AG04449 (cell line): ENCODE measurements around the gene SUGCT.

Source experiments
- CTCF ChIA-PET: fragments of 350-600 bp; formaldehyde crosslinking; extraction: SDS; loops from one replicate; lab custom pipeline; 2021; ENCODE audit warnings: antibody characterized with exemption; lab: Yijun Ruan, JAX
- POLR2A ChIA-PET: fragments of 400-600, 350-600 bp; formaldehyde crosslinking; extraction: SDS; loops from one replicate; lab custom pipeline; 2020; ENCODE audit warnings: antibody characterized with exemption, inconsistent platforms; lab: Yijun Ruan, JAX
- DNase-seq: peaks from one replicate; pipeline ENCODE4 v3.0.0-alpha.2; 2010; ENCODE audit warnings: low read depth, low spot score
- H3K4me3 ChIP-seq: 2 replicates; pipeline ENCODE4 v1.5.1; 2011; ENCODE audit warnings: low read depth, mild to moderate bottlenecking, control low read depth, low read length
- TF ChIP-seq, protein P1 (sequence below): IDR thresholded peaks from one replicate; pipeline ENCODE4 v1.5.1; 2011; ENCODE audit warnings: mild to moderate bottlenecking, moderate library complexity, low read length, control low read depth, inconsistent platforms; ENCODE audit not compliant: insufficient read depth; ENCODE audit errors: missing control alignments

Gene SUGCT

DNA sequence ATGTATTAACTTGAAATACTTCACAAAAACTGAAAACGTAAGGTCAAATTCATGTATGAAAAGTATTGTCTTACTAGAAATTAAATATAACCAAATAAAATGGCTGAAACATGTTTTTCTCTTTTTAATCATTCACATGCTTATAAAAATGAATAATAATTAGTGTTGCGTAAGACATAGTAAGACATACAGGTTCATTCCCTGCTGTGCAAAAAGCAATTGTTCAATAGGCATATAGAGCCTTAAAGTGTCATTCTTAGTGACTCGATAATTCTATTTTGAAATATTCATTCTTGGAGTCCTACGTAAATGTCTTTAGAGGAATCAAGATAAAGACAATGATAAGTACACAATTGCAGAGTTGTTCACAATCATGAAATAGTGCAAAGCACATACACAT, 337.1 kb downstream of the SUGCT start:
- CTCF ChIA-PET = interaction anchor here (1.3 kb wide), 2 partner anchors 12 to 291 kb away, joined by 3 to 5 read pairs; no protein-coding TSS in a partner anchor
- no peak overlapping the region for H3K4me3 ChIP-seq
- POLR2A ChIA-PET = no interaction called here
- no peak for DNase-seq
- TF ChIP-seq, protein P1, sequence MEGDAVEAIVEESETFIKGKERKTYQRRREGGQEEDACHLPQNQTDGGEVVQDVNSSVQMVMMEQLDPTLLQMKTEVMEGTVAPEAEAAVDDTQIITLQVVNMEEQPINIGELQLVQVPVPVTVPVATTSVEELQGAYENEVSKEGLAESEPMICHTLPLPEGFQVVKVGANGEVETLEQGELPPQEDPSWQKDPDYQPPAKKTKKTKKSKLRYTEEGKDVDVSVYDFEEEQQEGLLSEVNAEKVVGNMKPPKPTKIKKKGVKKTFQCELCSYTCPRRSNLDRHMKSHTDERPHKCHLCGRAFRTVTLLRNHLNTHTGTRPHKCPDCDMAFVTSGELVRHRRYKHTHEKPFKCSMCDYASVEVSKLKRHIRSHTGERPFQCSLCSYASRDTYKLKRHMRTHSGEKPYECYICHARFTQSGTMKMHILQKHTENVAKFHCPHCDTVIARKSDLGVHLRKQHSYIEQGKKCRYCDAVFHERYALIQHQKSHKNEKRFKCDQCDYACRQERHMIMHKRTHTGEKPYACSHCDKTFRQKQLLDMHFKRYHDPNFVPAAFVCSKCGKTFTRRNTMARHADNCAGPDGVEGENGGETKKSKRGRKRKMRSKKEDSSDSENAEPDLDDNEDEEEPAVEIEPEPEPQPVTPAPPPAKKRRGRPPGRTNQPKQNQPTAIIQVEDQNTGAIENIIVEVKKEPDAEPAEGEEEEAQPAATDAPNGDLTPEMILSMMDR = no peak

DNA sequence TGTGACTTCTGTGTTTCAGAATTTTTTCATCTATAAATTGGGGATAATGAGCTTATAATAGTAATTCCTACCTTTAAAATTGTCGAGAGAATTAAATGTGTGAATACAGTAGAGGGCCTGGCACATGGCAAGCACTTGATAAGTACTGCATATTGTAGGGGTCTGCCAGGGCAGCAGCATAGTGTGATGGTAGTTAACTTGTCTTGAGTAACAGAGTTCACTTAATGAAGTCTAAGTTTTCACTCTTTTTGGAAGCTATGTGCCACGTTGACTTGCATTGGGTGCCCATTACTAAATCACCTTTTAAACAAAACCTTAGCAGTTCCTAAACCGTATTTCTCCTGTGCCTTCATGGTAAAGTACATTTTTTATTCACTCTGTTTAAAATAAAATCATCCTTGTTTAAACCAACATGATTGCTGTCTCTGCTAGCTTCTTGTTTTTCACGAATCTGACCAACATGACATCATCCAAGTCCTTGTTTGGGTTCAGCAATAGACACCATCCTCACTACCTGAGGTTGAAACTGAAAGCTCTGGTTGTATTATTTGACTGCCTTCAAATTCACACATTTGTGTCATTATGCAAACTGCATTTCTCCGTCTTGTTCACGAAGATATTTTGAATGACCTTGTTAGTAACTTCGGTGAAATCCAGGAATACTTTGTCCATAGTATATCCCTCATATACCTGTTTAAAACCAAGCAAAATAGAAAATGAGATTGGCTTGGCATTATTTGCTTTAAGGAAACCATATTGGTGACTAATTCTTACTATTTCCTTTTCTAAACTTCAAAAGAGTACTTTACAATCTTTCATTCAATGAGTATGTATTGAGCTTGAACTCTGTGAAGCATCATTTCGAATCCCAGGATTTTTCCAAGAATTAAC, 340.2 kb downstream of the SUGCT start:
- POLR2A ChIA-PET = no interaction called here
- no peak for DNase-seq
- TF ChIP-seq, protein P1 = no peak
- CTCF ChIA-PET = interaction anchor here (1.2 to 2.6 kb wide), 4 partner anchors 9 to 18 kb away, joined by 3 to 21 read pairs (median 6); no protein-coding TSS in a partner anchor
- H3K4me3 ChIP-seq = no peak overlapping the region

DNA sequence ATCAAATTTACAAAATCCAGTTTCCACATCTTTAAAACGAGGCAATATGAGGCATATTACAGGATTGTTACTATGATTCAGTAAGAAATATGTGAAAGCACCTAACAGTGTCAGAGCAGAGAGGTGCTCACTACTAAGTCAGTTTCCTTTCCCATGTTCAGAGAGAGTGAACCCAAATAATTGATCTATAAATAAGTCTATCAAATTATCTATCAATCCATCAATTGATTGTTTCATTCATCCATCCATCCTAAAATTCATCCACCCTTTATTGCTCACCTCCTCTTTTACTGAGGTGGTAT, 340.8 kb downstream of the SUGCT start:
- H3K4me3 ChIP-seq = no peak overlapping the region
- TF ChIP-seq, protein P1 = no peak
- POLR2A ChIA-PET = no interaction called here
- CTCF ChIA-PET = interaction anchor here (1.8 to 2.6 kb wide), 2 partner anchors 8 to 9 kb away, joined by 4 to 21 read pairs; no protein-coding TSS in a partner anchor
- DNase-seq = no peak

DNA sequence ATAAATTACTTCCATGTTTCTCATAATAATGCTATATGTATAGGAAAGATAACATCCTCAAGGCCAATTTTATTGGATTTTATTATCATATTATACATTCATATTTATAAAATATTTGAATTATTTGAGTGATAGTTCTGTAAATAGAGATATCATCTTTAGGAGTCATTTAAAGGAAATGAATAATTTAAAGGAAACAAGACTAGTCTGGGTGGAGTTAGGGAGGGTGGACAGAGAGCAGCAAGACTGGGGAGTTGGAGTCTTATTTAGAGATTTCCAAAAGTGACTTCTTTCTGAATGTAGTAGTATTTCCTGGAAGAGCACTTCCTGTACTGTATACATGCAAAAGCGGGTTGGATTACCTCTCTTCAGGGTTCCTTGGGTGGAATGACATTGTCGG, 342.3 kb downstream of the SUGCT start:
- DNase-seq = no peak
- ChIA-PET CTCF (no interaction called here), POLR2A (no interaction called here)
- TF ChIP-seq, protein P1 = no peak
- no peak overlapping the region for H3K4me3 ChIP-seq

DNA sequence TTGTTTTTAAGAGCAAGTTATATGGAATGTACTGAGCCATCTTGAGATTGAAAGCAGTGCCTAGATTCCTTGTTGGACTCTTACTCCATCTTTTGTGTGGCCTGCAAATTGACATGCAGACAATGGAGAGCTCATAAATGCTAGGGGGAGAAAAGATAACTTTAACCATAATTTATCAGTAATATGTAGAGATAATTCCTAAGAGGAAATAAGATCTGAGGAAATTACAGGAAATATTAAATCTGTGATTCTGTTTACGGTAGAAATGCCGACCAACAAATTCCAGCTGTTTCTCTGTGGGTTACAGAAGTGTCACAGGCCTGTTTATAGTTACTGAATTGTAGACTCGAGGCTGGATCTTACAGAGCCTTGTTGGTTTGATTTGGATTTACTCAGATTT, 348.0 kb downstream of the SUGCT start:
- DNase-seq = no peak
- TF ChIP-seq, protein P1 = no peak
- no peak overlapping the region for H3K4me3 ChIP-seq
- POLR2A ChIA-PET = no interaction called here
- CTCF ChIA-PET = interaction anchor here (0.9 to 3.3 kb wide), 9 partner anchors 9 to 1222 kb away, joined by 3 to 21 read pairs (median 5); no protein-coding TSS in a partner anchor

DNA sequence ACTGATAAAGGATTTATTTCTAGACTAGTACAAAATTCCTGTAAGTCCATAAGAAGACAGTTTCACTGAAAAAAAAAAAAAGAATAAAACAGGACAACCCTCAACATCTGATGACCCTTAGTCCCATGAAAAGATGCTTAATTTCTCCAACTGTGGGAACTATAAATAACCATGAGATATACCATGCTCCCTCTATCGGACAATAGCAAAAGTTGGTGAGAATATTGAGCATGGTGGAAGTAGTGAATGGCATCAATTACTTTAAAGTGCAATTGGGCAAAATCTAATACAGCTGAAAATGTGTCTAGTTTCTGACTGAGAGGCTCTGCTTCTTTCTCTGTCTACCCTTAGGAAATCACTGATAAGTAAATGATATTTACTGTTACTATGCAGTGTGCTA, 348.8 kb downstream of the SUGCT start:
- CTCF ChIA-PET = interaction anchor here (0.6 to 3.3 kb wide), 16 partner anchors 9 to 1221 kb away, joined by 3 to 21 read pairs (median 4); no protein-coding TSS in a partner anchor
- TF ChIP-seq, protein P1 = peak; percentile 19
- DNase-seq = no peak

More for the DNA sequence above, 348.8 kb downstream of the SUGCT start:
- POLR2A ChIA-PET = no interaction called here
- no peak overlapping the region for H3K4me3 ChIP-seq
